Right ventricle myocardium superior (tissue), 1 donor: ENCODE measurements around the gene TNS4. TPM values are rescaled to one million over a fixed set of nuclear protein-coding genes. Genes with fewer than 3 reads are reported as not detected.
A peak's percentile ranks its signal among the peaks of the same experiment; 100 is the strongest.
"Not testable (repeated sequence)": the region's sequence is repeated elsewhere in the genome, so short reads cannot be mapped to it uniquely, and the experiment has no call there.

Source experiments
- ATAC-seq: fragments of 200-7000 bp; cut with Tn5 transposase; one replicate; pipeline ENCODE4 v1.9.1; 2020; ENCODE audit warnings: mild to moderate bottlenecking; ENCODE audit not compliant: poor library complexity
- DNase-seq: peaks from one replicate; pipeline ENCODE4 v3.0.0-alpha.2; 2020
- intact Hi-C: fragments of 100-400 bp; cut with DNase I; formaldehyde crosslinking; loops from one replicate; pipeline ENCODE4 v1.11.2; 2022
- long read RNA-seq: library from polyadenylated mRNA; unstranded; transcript quantifications from one replicate; pipeline ENCODE4 v2.0.0, GENCODE V29; 2021
- total RNA-seq: library from RNA; stranded (reverse); fragmentation: NEBNext Ultra II Directional; extraction: Animal tissue kit (Norgen Biotek cat#: 25700); gene quantifications from one replicate; pipeline ENCODE4 v1.2.1, GENCODE V29; 2021
- donor health status: DM: no; HTN: yes; CAD: no; lungs with severe emphysema.

The TNS4 gene
- total RNA-seq: not detected
- long read RNA-seq: 0 reads

GRCh38 chr17:40501499-40501911 lies at the start of gene TNS4:
TNS4 (minus strand) TSS chr17:40501623; CDS start chr17:40496425, 5,198 bp downstream.
- no peak for ATAC-seq
- no peak for DNase-seq
- intact Hi-C loops: no loop called here

GRCh38 chr17:40550608-40551007 lies 49.2 kb upstream of the TNS4 start:
- intact Hi-C loops: loop anchor here (10.0 kb wide), 1 partner anchor 246 kb away; the partner anchor contains the start of gene RARA
- DNase-seq: peak; percentile 75
- ATAC-seq: peak; percentile 40

GRCh38 chr17:40548982-40549685 lies 47.7 kb upstream of the TNS4 start:
- ATAC-seq (no peak), DNase-seq (no peak)
- intact Hi-C loops: no loop called here

- ATAC-seq (no peak), DNase-seq (no peak)
- intact Hi-C loops: no loop called here
Measured at GRCh38 chr17:40548491-40548981, 47.1 kb upstream of the TNS4 start.

- DNase-seq (no peak), ATAC-seq (no peak)
- intact Hi-C loops: no loop called here
Measured at GRCh38 chr17:40547785-40548478, 46.5 kb upstream of the TNS4 start.

GRCh38 chr17:40547079-40547784 lies 45.8 kb upstream of the TNS4 start:
- ATAC-seq (no peak), DNase-seq (no peak)
- intact Hi-C loops: no loop called here

- DNase-seq, ATAC-seq, intact Hi-C loops: not testable (repeated sequence)
Measured at GRCh38 chr17:40546497-40546896, 45.1 kb upstream of the TNS4 start.

- intact Hi-C loops: no loop called here
- ATAC-seq (no peak), DNase-seq (no peak)
Measured at GRCh38 chr17:40545660-40546059, 44.2 kb upstream of the TNS4 start.

GRCh38 chr17:40542558-40543411 lies 41.4 kb upstream of the TNS4 start:
- ATAC-seq: peak; percentile 78
- DNase-seq: peak; percentile 87
- intact Hi-C loops: no loop called here

GRCh38 chr17:40541873-40542557 lies 40.6 kb upstream of the TNS4 start:
- peak; percentile 68 for ATAC-seq
- intact Hi-C loops: no loop called here

GRCh38 chr17:40541060-40541872 lies 39.8 kb upstream of the TNS4 start:
- intact Hi-C loops: no loop called here
- no peak for DNase-seq
- ATAC-seq: no peak

More at GRCh38 chr17:40541873-40542557, 40.6 kb upstream of the TNS4 start:
- peak; percentile 88 for DNase-seq

GRCh38 chr17:40540448-40540847 lies 39.0 kb upstream of the TNS4 start:
- intact Hi-C loops: no loop called here
- DNase-seq (no peak), ATAC-seq (no peak)

- ATAC-seq: peak; percentile 59
Measured at GRCh38 chr17:40539711-40540411, 38.4 kb upstream of the TNS4 start.

GRCh38 chr17:40538936-40539705 lies 37.7 kb upstream of the TNS4 start:
- no peak for ATAC-seq
- DNase-seq: no peak
- intact Hi-C loops: loop anchor here (5.0 kb wide), 1 partner anchor 97 kb away; the partner anchor contains the start of gene IGFBP4

More at GRCh38 chr17:40539711-40540411, 38.4 kb upstream of the TNS4 start:
- intact Hi-C loops: loop anchor here (5.0 kb wide), 1 partner anchor 98 kb away; the partner anchor contains the start of gene IGFBP4
- DNase-seq: no peak
